Endometrium (tissue), 2 donors: ENCODE measurements around the gene RPP14.

Source experiments
- FAIRE-seq: peaks from 2 replicates; lab custom pipeline; 2012; peaks lifted over from hg19 to GRCh38; lab: Jason Lieb, UNC
- donor health status: control.
- donor health status: control.

The RPP14 gene

GRCh38 chr3:58357402-58357801 is 51.4 kb downstream of the RPP14 start:
- no peak for FAIRE-seq

- no peak for FAIRE-seq
Measured at GRCh38 chr3:58358092-58358491, 52.0 kb downstream of the RPP14 start.

- no peak for FAIRE-seq
Measured at GRCh38 chr3:58358808-58359207, 52.8 kb downstream of the RPP14 start.

GRCh38 chr3:58359621-58360020 is 53.6 kb downstream of the RPP14 start:
- FAIRE-seq: no peak

- FAIRE-seq: peak; percentile 50
Measured at GRCh38 chr3:58361866-58362265, 55.8 kb downstream of the RPP14 start.

GRCh38 chr3:58366699-58367098 is 60.7 kb downstream of the RPP14 start:
- no peak for FAIRE-seq

- no peak for FAIRE-seq
Measured at GRCh38 chr3:58369038-58369437, 63.0 kb downstream of the RPP14 start.
